Natural killer cell (primary cell): ENCODE measurements around the gene TNNT3. TPM values are rescaled to one million over a fixed set of nuclear protein-coding genes. Genes with fewer than 3 reads are reported as not detected.

Experiments used
- ATAC-seq, 3 donors: fragments of 150-1000 bp in 2 of 3; fragments of 200-7000 bp in 1 of 3; cut with Tn5 transposase; 1 replicate in 1 of 3; 2 replicates in 2 of 3; pipeline ENCODE4 v1.10.0; 2021; ENCODE audit warnings: mild to moderate bottlenecking in 2 of 3, moderate library complexity in 2 of 3
- DNase-seq, 2 donors: peaks; one replicate each; pipeline versions ENCODE4 v3.0.0 to v3.0.0-alpha.2; 2013 to 2021; ENCODE audit warnings: mixed read lengths in 1 of 2
- H3K27ac ChIP-seq: one replicate; pipeline ENCODE4 v1.5.1; 2013; ENCODE audit warnings: mild to moderate bottlenecking, low read length
- H3K27me3 ChIP-seq: one replicate; pipeline ENCODE4 v1.6.1; 2013; ENCODE audit warnings: low read length; ENCODE audit not compliant: control insufficient read depth, insufficient read depth
- H3K36me3 ChIP-seq: one replicate; pipeline ENCODE4 v1.6.1; 2013; ENCODE audit warnings: low read length; ENCODE audit not compliant: control insufficient read depth, insufficient read depth
- H3K4me1 ChIP-seq: one replicate; pipeline ENCODE4 v1.6.1; 2013; ENCODE audit warnings: low read length; ENCODE audit not compliant: control insufficient read depth, insufficient read depth
- H3K4me3 ChIP-seq: one replicate; pipeline ENCODE4 v1.5.1; 2013; ENCODE audit warnings: low read length
- H3K9me3 ChIP-seq: one replicate; pipeline ENCODE4 v1.6.1; 2013; ENCODE audit warnings: low read length; ENCODE audit not compliant: control insufficient read depth, insufficient read depth
- H3K27ac Mint-ChIP-seq, 2 donors: one replicate each; pipeline ENCODE4 v1.8.0; 2022; ENCODE audit warnings: mild to moderate bottlenecking in 2 of 2, mixed read lengths in 2 of 2, moderate library complexity in 1 of 2
- H3K27me3 Mint-ChIP-seq, 2 donors: one replicate each; pipeline ENCODE4 v1.8.0; 2022; ENCODE audit warnings: low read depth in 2 of 2, mixed read lengths in 2 of 2
- H3K36me3 Mint-ChIP-seq: one replicate; pipeline ENCODE4 v1.8.0; 2022; ENCODE audit warnings: mixed read lengths
- H3K4me1 Mint-ChIP-seq, 2 donors: one replicate each; pipeline ENCODE4 v1.8.0; 2022; ENCODE audit warnings: mixed read lengths in 2 of 2
- H3K4me3 Mint-ChIP-seq: one replicate; pipeline ENCODE4 v1.8.0; 2022; ENCODE audit warnings: mild to moderate bottlenecking, moderate library complexity, mixed read lengths
- H3K9me3 Mint-ChIP-seq, 2 donors: one replicate each; pipeline ENCODE4 v1.8.0; 2022; ENCODE audit warnings: mixed read lengths in 2 of 2
- CTCF ChIP-seq: fragments of 200-600 bp; IDR thresholded peaks from one replicate; pipeline ENCODE4 v1.8.0; 2022; ENCODE audit warnings: antibody characterized with exemption
- WGBS: methylation state at CpG from one replicate; pipeline ENCODE4 v1.1.7; 2013; ENCODE audit warnings: missing lambda C conversion rate; ENCODE audit not compliant: insufficient coverage; 5-methylcytosine and 5-hydroxymethylcytosine counted together
- intact Hi-C: fragments of 100-400 bp; cut with micrococcal nuclease; formaldehyde crosslinking; loops from one replicate; pipeline ENCODE4 v1.14.2; 2022
- total RNA-seq, 4 donors: library from RNA; stranded (reverse); fragments of 120-200 nt in 1 of 4; gene quantifications; one replicate each; pipeline versions ENCODE4 v1.2.3 to v1.2.4, GENCODE V29; 2013 to 2022

TNNT3 gene
- total RNA-seq, 3 donors from 2014 or later (not counting 1 experiment from before 2014, with no cell fraction given): 15.8 to 27.9 (median 26.2) TPM

- ATAC-seq (no peak), DNase-seq (no peak)
- intact Hi-C loops: no loop called here
- TF ChIP-seq CTCF: no peak
- Histone ChIP-seq H3K27me3 (no peaks in the 10 kb centered on the region), H3K9me3 (no peaks in the 10 kb centered on the region), H3K27ac (no peak overlapping the region), H3K4me3 (no peak overlapping the region), H3K36me3 (no peaks in the 10 kb centered on the region), H3K4me1 (peaks cover 38% of the 10 kb centered on the region)
- Mint-ChIP-seq H3K27me3 (peaks cover 11 to 23% of the 10 kb centered on the region in 2 donors), H3K4me3 (no peak overlapping the region), H3K36me3 (no peaks in the 10 kb centered on the region), H3K27ac (no peak overlapping the region), H3K4me1 (peaks cover 16 to 52% of the 10 kb centered on the region in 2 donors), H3K9me3 (peaks cover 0 to 8% of the 10 kb centered on the region in 2 donors)
- 95% methylated on average over 5 of the region's 5 CpGs for WGBS
Observed at GRCh38 chr11:1893581-1894359, 25.7 kb upstream of the TNNT3 start.

- Mint-ChIP-seq H3K4me1 (peaks cover 11 to 42% of the 10 kb centered on the region in 2 donors), H3K4me3 (no peak overlapping the region), H3K27me3 (peaks cover 11 to 23% of the 10 kb centered on the region in 2 donors), H3K36me3 (no peaks in the 10 kb centered on the region), H3K27ac (no peak overlapping the region), H3K9me3 (peaks cover 0 to 8% of the 10 kb centered on the region in 2 donors)
- no peaks in the 10 kb centered on the region for H3K9me3 ChIP-seq
- no peaks in the 10 kb centered on the region for H3K36me3 ChIP-seq
- H3K27ac ChIP-seq: no peak overlapping the region
- ATAC-seq: no peak
- H3K27me3 ChIP-seq: peaks cover 4% of the 10 kb centered on the region
- H3K4me3 ChIP-seq: no peak overlapping the region
- intact Hi-C loops: no loop called here
- DNase-seq: no peak
- TF ChIP-seq CTCF: no peak
- peaks cover 29% of the 10 kb centered on the region for H3K4me1 ChIP-seq
- WGBS: 86% methylated on average over 11 of the region's 11 CpGs
Observed at GRCh38 chr11:1894759-1895158, 24.7 kb upstream of the TNNT3 start.

GRCh38 chr11:1896468-1896867 is 23.0 kb upstream of the TNNT3 start:
- Histone ChIP-seq H3K36me3 (no peaks in the 10 kb centered on the region), H3K27ac (no peak overlapping the region), H3K4me3 (no peak overlapping the region), H3K4me1 (peaks cover 11% of the 10 kb centered on the region), H3K9me3 (no peaks in the 10 kb centered on the region), H3K27me3 (peaks cover 4% of the 10 kb centered on the region)
- Mint-ChIP-seq H3K9me3 (peaks cover 0 to 8% of the 10 kb centered on the region in 2 donors), H3K4me1 (peaks cover 4 to 25% of the 10 kb centered on the region in 2 donors), H3K36me3 (no peaks in the 10 kb centered on the region), H3K4me3 (no peak overlapping the region), H3K27me3 (peaks cover 11 to 23% of the 10 kb centered on the region in 2 donors), H3K27ac (no peak overlapping the region)
- 49% methylated on average over 9 of the region's 10 CpGs for WGBS
- ATAC-seq (no peak), DNase-seq (no peak)
- no peak for TF ChIP-seq CTCF
- intact Hi-C loops: no loop called here
